Uterus (tissue), 2 donors: ENCODE results near the gene NMB.

Experiments used
- POLR2A ChIP-seq, 2 donors: fragments of 450-650 bp; IDR thresholded peaks; one replicate each; pipeline ENCODE4 v1.6.1; 2016; ENCODE audit warnings: antibody characterized with exemption in 2 of 2, mild to moderate bottlenecking in 1 of 2, moderate library complexity in 1 of 2
- TF ChIP-seq, protein P1 (sequence below), 4 experiments: fragments of 200-600 bp in 2 of 4; fragments of 450-650 bp in 2 of 4; sonication (generic) in 2 of 4; IDR thresholded peaks; one replicate each; pipeline ENCODE4 v1.5.1; 2016 to 2019; ENCODE audit warnings: antibody characterized with exemption in 4 of 4, mild to moderate bottlenecking in 2 of 4, moderate library complexity in 1 of 4

DNA sequence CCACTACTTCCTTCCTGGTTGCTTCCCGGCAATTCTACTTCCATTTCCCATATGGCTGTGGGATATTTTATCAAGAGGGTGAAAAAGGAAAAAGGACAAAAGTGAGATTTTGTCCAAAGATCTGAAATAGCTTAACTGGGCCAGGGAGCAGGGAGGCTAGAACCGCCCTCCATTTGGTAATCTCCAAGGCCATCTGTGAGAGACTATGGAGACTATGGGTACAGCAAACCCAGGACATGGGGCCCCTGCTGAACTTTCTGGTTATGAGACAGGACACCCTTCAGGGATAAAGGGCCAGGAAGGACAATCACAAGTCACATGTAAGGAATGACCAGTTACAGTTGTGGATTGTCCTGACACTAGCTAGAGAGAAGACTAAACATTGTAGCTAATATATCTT, 32.9 kb downstream of the NMB start:
- TF ChIP-seq, protein P1, sequence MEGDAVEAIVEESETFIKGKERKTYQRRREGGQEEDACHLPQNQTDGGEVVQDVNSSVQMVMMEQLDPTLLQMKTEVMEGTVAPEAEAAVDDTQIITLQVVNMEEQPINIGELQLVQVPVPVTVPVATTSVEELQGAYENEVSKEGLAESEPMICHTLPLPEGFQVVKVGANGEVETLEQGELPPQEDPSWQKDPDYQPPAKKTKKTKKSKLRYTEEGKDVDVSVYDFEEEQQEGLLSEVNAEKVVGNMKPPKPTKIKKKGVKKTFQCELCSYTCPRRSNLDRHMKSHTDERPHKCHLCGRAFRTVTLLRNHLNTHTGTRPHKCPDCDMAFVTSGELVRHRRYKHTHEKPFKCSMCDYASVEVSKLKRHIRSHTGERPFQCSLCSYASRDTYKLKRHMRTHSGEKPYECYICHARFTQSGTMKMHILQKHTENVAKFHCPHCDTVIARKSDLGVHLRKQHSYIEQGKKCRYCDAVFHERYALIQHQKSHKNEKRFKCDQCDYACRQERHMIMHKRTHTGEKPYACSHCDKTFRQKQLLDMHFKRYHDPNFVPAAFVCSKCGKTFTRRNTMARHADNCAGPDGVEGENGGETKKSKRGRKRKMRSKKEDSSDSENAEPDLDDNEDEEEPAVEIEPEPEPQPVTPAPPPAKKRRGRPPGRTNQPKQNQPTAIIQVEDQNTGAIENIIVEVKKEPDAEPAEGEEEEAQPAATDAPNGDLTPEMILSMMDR (IDR thresholded peaks at IDR 0.05), result no peak
- TF ChIP-seq POLR2A (IDR thresholded peaks at IDR 0.05), result no peak
